NCI-H446 treated with DMSO at 0.1 percent for 48 hours (cell line): ENCODE data around the gene VSIR.

ENCODE experiments used
- DNase-seq: peaks from one replicate; lab custom pipeline; 2025; lab: John Stamatoyannopoulos, UW

The VSIR gene

GRCh38 chr10:71727738-71728737 lies 45.3 kb downstream of the VSIR start:
- peak; percentile 1 for DNase-seq

GRCh38 chr10:71727105-71727737 lies 46.1 kb downstream of the VSIR start:
- DNase-seq, result no peak

- no peak for DNase-seq
Measured at GRCh38 chr10:71726580-71727104, 46.7 kb downstream of the VSIR start.

GRCh38 chr10:71725998-71726579 lies 47.2 kb downstream of the VSIR start:
- no peak for DNase-seq

- no peak for DNase-seq
Measured at GRCh38 chr10:71725249-71725648, 48.1 kb downstream of the VSIR start.

- DNase-seq, result no peak
Measured at GRCh38 chr10:71724539-71724938, 48.8 kb downstream of the VSIR start.

- no peak for DNase-seq
Measured at GRCh38 chr10:71723311-71723710, 50.0 kb downstream of the VSIR start.

- DNase-seq, result no peak
Measured at GRCh38 chr10:71722849-71723248, 50.5 kb downstream of the VSIR start.

GRCh38 chr10:71721313-71721712 lies 52.0 kb downstream of the VSIR start:
- no peak for DNase-seq

- no peak for DNase-seq
Measured at GRCh38 chr10:71720288-71720687, 53.0 kb downstream of the VSIR start.

GRCh38 chr10:71719464-71720201 lies 53.7 kb downstream of the VSIR start, which contains the start of gene C10orf105:
Gene C10orf105 (minus strand): TSS chr10:71719778. CDS start chr10:71716337, 3,441 bp downstream.
- DNase-seq, result no peak

- no peak for DNase-seq
Measured at GRCh38 chr10:71719042-71719441, 54.3 kb downstream of the VSIR start.

- DNase-seq, result no peak
Measured at GRCh38 chr10:71718165-71718698, 55.1 kb downstream of the VSIR start.

GRCh38 chr10:71717551-71717951 lies 55.8 kb downstream of the VSIR start:
- DNase-seq, result no peak

- no peak for DNase-seq
Measured at GRCh38 chr10:71717056-71717455, 56.3 kb downstream of the VSIR start.

- DNase-seq, result no peak
Measured at GRCh38 chr10:71716426-71716825, 56.9 kb downstream of the VSIR start.

GRCh38 chr10:71715860-71716259 lies 57.5 kb downstream of the VSIR start:
- no peak for DNase-seq

- DNase-seq, result no peak
Measured at GRCh38 chr10:71715026-71715425, 58.3 kb downstream of the VSIR start.

GRCh38 chr10:71714592-71714991 lies 58.7 kb downstream of the VSIR start:
- no peak for DNase-seq

- no peak for DNase-seq
Measured at GRCh38 chr10:71714031-71714410, 59.3 kb downstream of the VSIR start.
